ES-I3 (cell line): ENCODE data around the gene PTGIR.
A peak's percentile ranks its signal among the peaks of the same experiment; 100 is the strongest.

Experiments
- H3K36me3 ChIP-seq: 2 replicates; pipeline ENCODE4 v1.6.1; 2013; ENCODE audit warnings: mild to moderate bottlenecking, low read length, control low read depth, moderate library complexity; ENCODE audit not compliant: insufficient read depth
- H3K4me1 ChIP-seq: 2 replicates; pipeline ENCODE4 v1.6.1; 2013; ENCODE audit warnings: mild to moderate bottlenecking, control low read depth, low read length; ENCODE audit not compliant: insufficient read depth
- H3K9ac ChIP-seq: 2 replicates; pipeline ENCODE4 v1.6.1; 2013; ENCODE audit warnings: low read depth, mild to moderate bottlenecking, low read length, moderate library complexity
- H3K9me3 ChIP-seq: 2 replicates; pipeline ENCODE4 v1.6.1; 2013; ENCODE audit warnings: mild to moderate bottlenecking, low read length, moderate library complexity; ENCODE audit not compliant: control insufficient read depth, insufficient read depth

Gene PTGIR

DNA sequence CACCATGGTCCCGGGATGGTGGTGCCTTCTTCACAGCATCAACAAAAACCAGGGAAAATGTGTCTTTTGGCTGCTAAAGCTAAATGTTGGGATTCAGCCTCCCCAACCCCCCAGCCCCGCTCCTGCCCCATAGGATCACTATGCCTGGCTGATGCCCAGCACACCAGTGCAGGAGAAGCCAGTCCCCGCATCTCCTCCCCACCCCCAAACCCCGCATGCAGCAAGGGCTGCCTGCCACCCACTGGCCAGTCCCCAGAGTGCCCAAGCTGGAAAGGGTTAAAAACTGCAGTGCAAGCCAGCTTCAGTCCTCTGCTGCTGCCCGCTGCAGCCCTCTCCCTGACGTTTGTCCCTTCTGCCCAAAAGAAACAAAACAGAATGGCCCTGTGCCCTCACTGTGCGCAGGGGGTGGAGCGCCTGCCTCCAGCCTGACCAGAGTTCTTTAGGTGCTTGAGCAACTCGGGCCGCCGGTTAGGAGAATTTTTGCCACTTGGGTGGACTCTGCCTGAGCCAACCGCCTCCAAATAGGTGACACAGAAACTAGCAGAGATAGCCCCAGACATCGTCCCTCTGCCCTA is 20.0 kb downstream of the PTGIR start:
- H3K36me3 ChIP-seq = peaks cover 5% of the 10 kb centered on the region; the same call in 1 of the 2 replicates
- no peak overlapping the region for H3K9ac ChIP-seq
- H3K9me3 ChIP-seq = no peaks in the 10 kb centered on the region
- H3K4me1 ChIP-seq = peaks cover 10% of the 10 kb centered on the region; the same call in 1 of the 2 replicates

DNA sequence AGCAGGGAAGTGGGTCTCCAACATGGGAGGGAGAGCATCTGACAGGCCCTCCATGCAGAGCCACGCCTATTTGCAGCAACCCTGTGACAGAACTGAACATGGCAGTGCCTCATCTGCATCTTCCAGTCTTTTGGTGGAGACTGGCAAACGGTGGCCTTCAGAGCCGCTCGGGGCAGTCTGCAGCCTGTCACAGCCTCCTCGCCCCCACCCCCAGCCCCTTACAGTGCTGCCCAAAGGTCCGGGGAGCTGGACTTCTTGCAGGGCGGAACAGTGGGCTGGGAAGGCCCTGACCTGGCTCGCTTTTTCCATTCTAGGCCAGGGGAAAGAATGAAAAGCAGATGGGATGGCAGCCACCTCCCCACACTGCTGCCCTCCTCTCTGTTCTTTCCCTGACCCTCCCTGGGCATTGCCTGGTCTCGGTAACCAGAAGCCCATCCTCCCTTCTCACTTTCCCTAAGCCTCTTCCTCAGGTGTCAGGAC is 21.1 kb downstream of the PTGIR start:
- no peaks in the 10 kb centered on the region for H3K9me3 ChIP-seq
- no peak overlapping the region for H3K9ac ChIP-seq
- H3K36me3 ChIP-seq = peaks cover 5% of the 10 kb centered on the region; the same call in 1 of the 2 replicates
- H3K4me1 ChIP-seq = peaks cover 10% of the 10 kb centered on the region; the same call in 1 of the 2 replicates

DNA sequence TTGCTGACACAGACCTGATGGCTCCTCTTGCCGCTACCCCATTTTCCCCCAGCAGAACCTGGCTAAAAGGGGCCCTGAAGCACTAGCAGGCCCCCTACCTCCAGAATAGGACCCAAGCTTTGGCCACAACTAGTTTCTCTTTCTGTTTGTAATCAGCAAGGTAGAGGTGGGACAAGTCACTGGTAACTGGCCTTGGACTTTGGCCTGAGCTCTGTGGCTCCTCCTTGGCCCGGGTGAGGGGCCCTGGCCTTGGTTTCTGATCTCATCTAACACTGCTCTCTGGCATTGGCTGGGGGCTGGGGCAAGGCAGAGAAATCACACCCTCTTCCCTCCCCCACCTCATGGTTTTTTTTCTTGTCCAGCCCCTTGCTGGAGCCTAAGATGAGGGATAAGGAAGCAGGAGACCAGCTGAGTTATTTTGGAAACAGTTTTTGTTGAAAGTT is 21.7 kb downstream of the PTGIR start:
- peaks cover 4% of the 10 kb centered on the region; the same call in 1 of the 2 replicates for H3K36me3 ChIP-seq
- peaks cover 10% of the 10 kb centered on the region; the same call in 1 of the 2 replicates for H3K4me1 ChIP-seq
- H3K9me3 ChIP-seq = peaks cover under 1% of the 10 kb centered on the region; the same call in 1 of the 2 replicates
- H3K9ac ChIP-seq = 0 out of 2 replicates have a peak overlapping the region, but pooled peaks have one; percentile 100

DNA sequence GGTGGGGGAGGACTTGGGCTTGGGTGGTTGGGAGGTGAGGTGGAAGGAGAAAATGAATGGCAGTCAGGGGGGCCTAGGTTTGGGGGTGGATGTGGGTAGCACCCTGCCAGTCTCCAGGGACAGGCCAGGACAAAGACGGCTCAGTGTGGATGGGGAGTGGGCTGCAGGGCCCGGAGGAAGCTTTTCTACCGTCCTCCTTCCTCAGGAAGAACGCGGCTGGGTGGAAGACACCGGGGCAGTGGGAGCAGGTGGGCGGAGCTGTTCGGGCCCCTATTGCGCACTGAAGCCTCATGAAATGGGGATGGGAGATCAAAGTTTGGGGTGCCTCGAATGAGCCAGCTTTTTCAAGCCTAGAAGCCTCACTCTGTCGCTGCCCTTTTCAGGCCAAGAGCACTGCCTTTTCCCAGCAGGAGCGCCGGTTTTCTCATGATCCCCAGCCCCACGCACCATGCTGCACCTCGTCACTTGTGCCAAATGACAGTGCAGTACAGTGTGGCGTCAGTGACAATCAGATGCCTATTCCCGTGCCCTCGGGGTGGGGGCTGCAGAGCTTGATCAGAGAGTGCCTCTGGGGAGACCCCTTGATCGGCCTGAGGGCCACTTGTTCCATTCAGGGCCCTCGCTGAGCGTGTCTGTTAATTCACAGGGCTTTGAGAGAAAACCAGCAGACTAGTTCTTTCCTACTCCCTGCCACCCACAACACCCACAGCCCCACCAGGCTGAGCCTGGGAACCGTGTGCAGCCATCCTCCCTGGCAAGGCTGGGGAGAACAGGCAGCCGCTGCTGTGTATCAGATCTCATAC is 22.3 kb downstream of the PTGIR start:
- H3K9ac ChIP-seq = peak overlapping the region; percentile 100
- H3K4me1 ChIP-seq = peaks cover 10% of the 10 kb centered on the region; the same call in 1 of the 2 replicates
- H3K36me3 ChIP-seq = no peaks in the 10 kb centered on the region; the same call in 1 of the 2 replicates
- H3K9me3 ChIP-seq = peaks cover 2% of the 10 kb centered on the region; the same call in 1 of the 2 replicates

DNA sequence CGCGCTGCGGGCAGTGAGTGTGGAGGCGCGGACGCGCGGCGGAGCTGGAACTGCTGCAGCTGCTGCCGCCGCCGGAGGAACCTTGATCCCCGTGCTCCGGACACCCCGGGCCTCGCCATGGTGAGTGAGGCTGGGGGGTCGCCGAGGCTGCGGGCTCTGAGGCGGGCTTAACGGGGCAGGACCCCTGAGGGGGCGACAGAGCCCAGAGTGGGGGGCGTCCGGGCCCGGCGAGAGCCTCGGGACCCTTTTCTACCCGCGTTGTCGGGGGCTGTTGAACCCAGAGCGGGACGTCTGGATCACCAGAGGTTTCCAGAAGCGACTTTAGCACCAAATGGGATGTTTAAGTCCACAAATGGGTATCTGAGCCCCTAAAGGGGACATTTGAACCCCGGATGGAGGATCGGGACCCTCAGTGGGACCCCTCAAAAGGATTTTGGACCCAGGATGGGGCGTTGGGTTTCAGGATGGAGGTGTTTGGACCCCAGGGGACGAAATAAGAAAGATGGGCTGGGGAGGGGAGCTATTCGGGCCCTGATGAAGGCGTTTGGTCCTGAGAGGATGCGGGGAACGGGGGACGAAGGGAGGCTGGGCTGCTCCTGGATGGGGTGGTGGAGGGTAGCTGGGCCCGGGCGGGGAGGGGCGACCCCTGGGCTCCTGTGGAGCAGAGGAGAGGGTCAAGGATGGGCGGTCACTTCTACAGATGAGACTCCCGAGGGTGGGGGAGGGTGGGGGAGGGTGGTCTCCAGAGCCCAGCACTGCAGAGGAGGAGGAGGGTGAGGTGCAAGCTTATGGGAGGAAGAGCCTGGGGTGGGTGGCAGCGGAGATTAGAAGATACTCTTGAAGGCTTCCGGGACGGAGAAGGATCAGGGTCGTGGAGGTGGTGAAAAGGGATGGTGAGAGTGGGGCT is 23.3 kb downstream of the PTGIR start, which contains the start of gene CALM3:
CALM3 (plus strand) TSS at position 13 of the 907 bp plus-strand sequence; CDS start at position 118, 105 bp downstream.
- H3K36me3 ChIP-seq = no peaks in the 10 kb centered on the region; the same call in 1 of the 2 replicates
- H3K9me3 ChIP-seq = peaks cover 2% of the 10 kb centered on the region; the same call in 1 of the 2 replicates
- peaks cover 10% of the 10 kb centered on the region; the same call in 1 of the 2 replicates for H3K4me1 ChIP-seq
- H3K9ac ChIP-seq = peak within 1 kb of the TSS; percentile 100

DNA sequence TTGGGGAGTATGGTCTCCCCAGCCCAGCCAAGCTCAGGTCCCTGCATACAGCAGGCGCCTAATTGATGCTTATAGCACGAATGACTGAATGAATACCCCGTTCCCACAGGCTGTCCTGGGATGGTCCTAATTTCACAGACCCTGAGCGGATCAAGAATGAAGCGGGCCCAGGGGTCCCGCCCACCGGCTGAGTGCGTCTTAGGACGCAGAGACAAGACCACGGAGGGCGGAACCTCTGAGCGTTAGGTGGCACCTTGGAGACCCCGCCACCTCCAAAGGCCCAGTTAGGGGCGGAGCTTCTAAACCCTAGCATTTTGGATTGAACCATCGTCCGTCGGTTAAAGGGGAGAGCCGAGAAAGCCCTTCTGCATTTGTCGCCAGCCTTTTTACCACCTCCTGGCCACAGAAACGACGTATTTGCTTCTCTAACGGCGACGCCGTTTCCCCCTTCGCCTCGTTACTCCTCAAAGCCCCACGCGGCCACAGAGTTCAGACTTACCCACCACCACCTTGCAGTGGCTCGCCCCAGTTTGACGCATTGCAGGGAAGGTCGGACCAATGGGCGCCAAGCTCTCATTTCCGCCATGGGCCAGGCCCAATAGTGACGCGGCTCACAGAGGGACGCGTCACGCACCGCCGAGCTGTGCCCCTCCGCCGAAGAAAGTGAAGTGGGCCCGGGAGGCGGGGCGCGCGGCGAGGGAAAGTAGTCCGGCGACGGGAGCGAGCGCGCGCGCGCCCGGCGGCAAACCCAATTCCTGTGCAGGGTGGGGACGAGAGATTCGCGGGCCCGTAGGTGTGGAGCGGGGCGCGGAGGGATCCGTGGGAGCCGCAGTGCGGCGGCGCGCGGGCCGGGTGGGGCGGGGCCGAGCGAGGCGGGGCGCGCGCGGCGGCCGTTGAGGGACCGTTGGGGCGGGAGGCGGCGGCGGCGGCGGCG is 24.2 kb downstream of the PTGIR start:
- no peaks in the 10 kb centered on the region; the same call in 1 of the 2 replicates for H3K36me3 ChIP-seq
- peaks cover 10% of the 10 kb centered on the region; the same call in 1 of the 2 replicates for H3K4me1 ChIP-seq
- peaks cover 2% of the 10 kb centered on the region; the same call in 1 of the 2 replicates for H3K9me3 ChIP-seq
- H3K9ac ChIP-seq = peak overlapping the region; percentile 100

DNA sequence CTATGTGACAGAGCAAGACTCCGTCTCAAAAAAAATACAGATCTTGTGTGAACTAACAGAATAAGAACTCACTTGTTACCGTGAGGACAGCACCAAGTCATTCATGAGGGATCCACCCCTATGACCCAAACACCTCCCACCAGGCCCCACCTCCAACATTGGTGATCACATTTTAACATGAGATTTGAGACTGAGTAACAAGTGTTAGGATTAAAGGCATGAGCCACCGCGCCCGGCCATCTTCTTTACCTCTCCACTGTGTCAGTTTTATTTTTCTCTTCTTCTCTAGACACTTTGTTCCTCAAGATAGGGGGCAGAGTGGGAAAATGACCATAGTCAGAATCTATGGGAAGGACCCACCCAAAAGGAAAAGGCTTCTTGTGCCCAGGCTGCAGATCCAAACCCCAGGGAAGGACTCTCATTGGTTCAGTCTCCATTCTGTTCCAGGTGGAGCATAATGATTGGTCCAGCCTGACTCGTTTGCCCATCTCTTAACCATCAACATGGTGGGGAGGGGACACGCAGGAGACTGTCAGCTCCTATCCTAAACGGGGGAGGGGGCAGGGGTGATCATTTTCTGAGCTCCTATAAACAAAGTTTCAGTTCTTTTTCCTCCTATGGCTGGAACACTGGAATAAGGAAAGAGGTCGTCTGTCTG is 25.0 kb downstream of the PTGIR start:
- H3K36me3 ChIP-seq = no peaks in the 10 kb centered on the region
- H3K4me1 ChIP-seq = peaks cover 10% of the 10 kb centered on the region; the same call in 1 of the 2 replicates
- H3K9ac ChIP-seq = peak overlapping the region; percentile 100
- H3K9me3 ChIP-seq = peaks cover 2% of the 10 kb centered on the region; the same call in 1 of the 2 replicates

DNA sequence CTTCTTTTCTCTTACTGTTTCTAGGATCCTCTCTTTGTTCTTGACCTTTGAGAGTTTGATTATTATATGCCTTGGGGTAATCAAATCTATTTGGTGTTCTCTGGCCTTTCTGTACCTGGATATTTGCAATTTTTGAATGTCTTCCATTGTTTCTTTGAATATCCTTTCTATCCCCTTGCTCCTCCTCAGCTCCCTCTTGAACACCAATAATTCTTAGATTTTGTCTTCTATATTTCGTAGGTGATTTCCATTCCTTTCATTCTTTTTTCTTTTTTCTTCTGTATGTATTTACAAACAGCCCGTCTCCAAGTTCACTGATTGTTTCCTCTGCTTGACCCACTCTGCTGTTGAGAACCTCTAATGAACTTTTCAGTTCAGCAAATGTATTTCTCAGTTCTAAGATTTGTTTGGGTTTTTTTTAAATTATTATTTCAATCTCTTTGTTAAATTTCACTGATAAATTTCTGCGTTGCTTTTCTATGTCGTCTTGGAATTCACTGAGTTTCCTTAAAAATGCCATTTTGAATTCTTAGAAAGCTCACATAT is 26.4 kb downstream of the PTGIR start:
- Histone ChIP-seq H3K9me3 (peaks cover 2% of the 10 kb centered on the region; the same call in 1 of the 2 replicates), H3K4me1 (peaks cover 2% of the 10 kb centered on the region; the same call in 1 of the 2 replicates), H3K9ac (no peak overlapping the region), H3K36me3 (no peaks in the 10 kb centered on the region)

DNA sequence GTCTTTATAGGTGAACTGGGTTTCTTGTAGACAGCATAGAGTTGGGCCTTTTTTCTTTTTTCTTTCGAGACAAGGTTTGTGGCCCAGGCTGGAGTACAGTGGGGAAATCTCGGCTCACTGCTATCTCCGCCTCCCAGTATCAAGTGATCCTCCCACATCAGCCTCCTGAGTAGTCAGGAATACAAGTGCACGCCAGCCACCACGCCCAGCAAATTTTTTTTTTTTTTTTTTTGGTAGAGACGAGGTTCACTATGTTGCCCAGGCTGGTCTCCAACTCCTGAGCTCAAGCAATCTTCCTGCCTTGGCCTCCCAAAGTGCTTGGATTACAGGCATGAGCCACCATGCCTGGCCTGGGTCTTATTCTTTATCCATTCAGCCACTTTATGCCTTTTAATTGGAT is 28.9 kb downstream of the PTGIR start:
- no peak overlapping the region for H3K9ac ChIP-seq
- no peaks in the 10 kb centered on the region for H3K4me1 ChIP-seq
- no peaks in the 10 kb centered on the region for H3K36me3 ChIP-seq
- peaks cover 2% of the 10 kb centered on the region; the same call in 1 of the 2 replicates for H3K9me3 ChIP-seq

DNA sequence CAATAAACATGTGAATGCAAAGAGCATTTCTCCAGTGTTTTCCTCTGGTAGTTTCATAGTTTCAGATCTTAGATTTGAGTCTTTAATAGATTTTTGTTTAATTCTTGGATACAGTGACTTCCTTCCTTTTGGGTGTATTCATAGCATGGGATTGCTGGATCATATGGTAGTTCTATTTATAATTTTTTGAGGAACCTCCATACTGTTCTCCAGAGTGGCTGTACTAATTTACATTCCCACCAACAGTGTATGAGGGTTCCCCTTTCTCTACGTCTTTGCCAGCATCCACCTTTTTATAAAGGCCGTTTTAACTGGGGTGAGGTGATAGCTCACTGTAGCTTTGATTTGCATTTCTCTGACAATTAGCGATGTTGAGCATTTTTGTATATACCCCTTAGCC is 33.0 kb downstream of the PTGIR start:
- Histone ChIP-seq H3K4me1 (no peaks in the 10 kb centered on the region), H3K9me3 (no peaks in the 10 kb centered on the region), H3K9ac (no peak overlapping the region), H3K36me3 (no peaks in the 10 kb centered on the region)

DNA sequence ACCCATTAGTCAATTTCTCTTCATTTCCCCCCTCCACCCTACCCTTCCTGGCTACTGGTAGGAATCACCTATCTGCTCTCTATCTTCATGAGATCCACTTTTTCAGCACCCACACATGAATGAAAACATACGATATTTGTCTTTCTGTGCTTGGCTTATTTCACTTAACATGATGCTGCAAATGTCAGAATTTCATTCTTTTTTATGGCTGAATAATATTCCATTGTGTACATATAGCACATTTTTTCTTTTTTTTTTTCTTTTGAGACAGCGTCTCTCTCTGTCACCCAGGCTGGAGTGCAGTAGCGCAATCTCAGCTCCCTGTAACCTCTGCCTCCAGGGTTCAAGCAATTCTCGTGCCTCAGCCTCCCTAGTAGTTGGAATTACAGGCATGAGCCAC is 33.6 kb downstream of the PTGIR start:
- H3K4me1 ChIP-seq = no peaks in the 10 kb centered on the region
- no peaks in the 10 kb centered on the region; the same call in 1 of the 2 replicates for H3K9me3 ChIP-seq
- H3K9ac ChIP-seq = no peak overlapping the region
- H3K36me3 ChIP-seq = no peaks in the 10 kb centered on the region

DNA sequence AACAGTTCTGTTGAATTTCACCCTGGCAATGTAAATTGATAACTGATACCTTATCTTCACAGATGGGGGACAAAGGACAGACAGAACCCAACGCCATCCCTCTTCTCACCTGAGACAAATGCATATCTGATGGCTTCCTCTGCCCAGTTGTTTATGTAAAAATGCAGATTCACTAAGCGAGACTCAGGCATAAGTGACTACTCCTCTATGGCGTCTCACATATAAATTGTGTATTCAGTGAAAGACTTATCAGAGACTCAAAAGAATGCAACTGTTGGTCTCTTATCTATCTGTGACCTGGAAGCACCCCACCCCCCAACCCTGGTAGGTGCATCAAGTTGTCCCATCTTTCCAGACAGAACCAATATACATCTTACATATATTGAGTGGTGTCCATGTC is 37.0 kb downstream of the PTGIR start:
- Histone ChIP-seq H3K4me1 (no peaks in the 10 kb centered on the region), H3K9me3 (no peaks in the 10 kb centered on the region; the same call in 1 of the 2 replicates), H3K9ac (no peak overlapping the region)

More for the DNA sequence above, 37.0 kb downstream of the PTGIR start:
- H3K36me3 ChIP-seq = no peaks in the 10 kb centered on the region
